ENCODE measurements around the gene HAPLN1.

The HAPLN1 gene

GRCh38 chr5:83636156-83636555 is 84.5 kb downstream of the HAPLN1 start:
- H3K4me3 ChIP-seq (ENCODE audit: low read length), result no peak overlapping the region
- H3K9ac ChIP-seq (ENCODE audit: low read length), result no peak overlapping the region
- H2AFZ ChIP-seq (ENCODE audit: low read length), result no peak overlapping the region
- H3K4me2 ChIP-seq (ENCODE audit: low read depth, low read length), result no peak overlapping the region
- TF ChIP-seq EZH2 (optimal IDR thresholded peaks at IDR 0.05; ENCODE audit: low read depth, low read length), result no peak
- TF ChIP-seq EZH2phosphoT487 (IDR thresholded peaks at IDR 0.05; ENCODE audit: low read length), result no peak
- TF ChIP-seq, protein P1, sequence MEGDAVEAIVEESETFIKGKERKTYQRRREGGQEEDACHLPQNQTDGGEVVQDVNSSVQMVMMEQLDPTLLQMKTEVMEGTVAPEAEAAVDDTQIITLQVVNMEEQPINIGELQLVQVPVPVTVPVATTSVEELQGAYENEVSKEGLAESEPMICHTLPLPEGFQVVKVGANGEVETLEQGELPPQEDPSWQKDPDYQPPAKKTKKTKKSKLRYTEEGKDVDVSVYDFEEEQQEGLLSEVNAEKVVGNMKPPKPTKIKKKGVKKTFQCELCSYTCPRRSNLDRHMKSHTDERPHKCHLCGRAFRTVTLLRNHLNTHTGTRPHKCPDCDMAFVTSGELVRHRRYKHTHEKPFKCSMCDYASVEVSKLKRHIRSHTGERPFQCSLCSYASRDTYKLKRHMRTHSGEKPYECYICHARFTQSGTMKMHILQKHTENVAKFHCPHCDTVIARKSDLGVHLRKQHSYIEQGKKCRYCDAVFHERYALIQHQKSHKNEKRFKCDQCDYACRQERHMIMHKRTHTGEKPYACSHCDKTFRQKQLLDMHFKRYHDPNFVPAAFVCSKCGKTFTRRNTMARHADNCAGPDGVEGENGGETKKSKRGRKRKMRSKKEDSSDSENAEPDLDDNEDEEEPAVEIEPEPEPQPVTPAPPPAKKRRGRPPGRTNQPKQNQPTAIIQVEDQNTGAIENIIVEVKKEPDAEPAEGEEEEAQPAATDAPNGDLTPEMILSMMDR (IDR thresholded peaks at IDR 0.05; ENCODE audit: low read length), result no peak
- DNase-seq, result no peak
- H3K27ac ChIP-seq (ENCODE audit: low read length), result no peak overlapping the region
- H3F3A ChIP-seq (ENCODE audit: insufficient read depth, low read length), result no peaks in the 10 kb centered on the region
- no peaks in the 10 kb centered on the region for H3K79me2 ChIP-seq (ENCODE audit: low read length)
- no peaks in the 10 kb centered on the region for H4K20me1 ChIP-seq (ENCODE audit: insufficient read depth, low read length)
- H3K27me3 ChIP-seq (replicated peaks; ENCODE audit: insufficient read depth, low read length), result no peaks in the 10 kb centered on the region
- H3K9me3 ChIP-seq (replicated peaks; ENCODE audit: insufficient read depth, low read length), result no peaks in the 10 kb centered on the region
- H3K4me1 ChIP-seq (ENCODE audit: low read length), result no peaks in the 10 kb centered on the region
- H3K9me2 ChIP-seq (replicated peaks; ENCODE audit: insufficient read depth, low read length), result peaks cover 4% of the 10 kb centered on the region; the same call in 1 of the 2 replicates
- H3K36me3 ChIP-seq (replicated peaks; ENCODE audit: insufficient read depth, low read length), result no peaks in the 10 kb centered on the region

DNA sequence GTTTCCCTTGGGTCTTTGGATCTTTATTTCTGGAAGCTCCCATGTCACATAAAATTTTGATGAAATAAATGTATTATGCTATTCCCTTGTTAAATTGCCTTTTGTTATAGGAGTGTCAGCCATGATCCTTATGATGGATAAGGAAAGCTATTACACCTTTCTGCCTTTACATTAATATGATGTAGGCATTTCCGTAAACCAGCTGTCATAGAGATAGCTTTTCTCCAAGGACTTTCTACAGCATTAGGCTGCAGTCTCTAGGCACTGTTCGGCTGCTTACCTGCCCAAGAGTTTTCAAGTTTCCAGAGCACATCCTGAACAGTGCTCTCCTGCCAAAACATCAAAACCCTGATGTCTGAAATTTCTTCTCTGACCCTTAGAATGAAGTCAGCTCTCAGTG is 87.4 kb downstream of the HAPLN1 start:
- Histone ChIP-seq H2AFZ (ENCODE audit: low read length) (no peak overlapping the region), H3K27ac (ENCODE audit: low read length) (no peak overlapping the region), H3K79me2 (ENCODE audit: low read length) (no peaks in the 10 kb centered on the region), H4K20me1 (ENCODE audit: insufficient read depth, low read length) (no peaks in the 10 kb centered on the region), H3K4me2 (ENCODE audit: low read depth, low read length) (no peak overlapping the region), H3K4me1 (ENCODE audit: low read length) (no peaks in the 10 kb centered on the region), H3K9me2 (replicated peaks; ENCODE audit: insufficient read depth, low read length) (peaks cover 4% of the 10 kb centered on the region; the same call in 1 of the 2 replicates), H3K9ac (ENCODE audit: low read length) (no peak overlapping the region), H3K4me3 (ENCODE audit: low read length) (no peak overlapping the region), H3F3A (ENCODE audit: insufficient read depth, low read length) (no peaks in the 10 kb centered on the region), H3K36me3 (replicated peaks; ENCODE audit: insufficient read depth, low read length) (no peaks in the 10 kb centered on the region), H3K9me3 (replicated peaks; ENCODE audit: insufficient read depth, low read length) (no peaks in the 10 kb centered on the region), H3K27me3 (replicated peaks; ENCODE audit: insufficient read depth, low read length) (no peaks in the 10 kb centered on the region)
- TF ChIP-seq EZH2phosphoT487 (IDR thresholded peaks at IDR 0.05; ENCODE audit: low read length) (no peak), EZH2 (optimal IDR thresholded peaks at IDR 0.05; ENCODE audit: low read depth, low read length) (no peak)
- TF ChIP-seq, protein P1 (IDR thresholded peaks at IDR 0.05; ENCODE audit: low read length), result no peak
- DNase-seq, result no peak

- Histone ChIP-seq H3K9me3 (replicated peaks; ENCODE audit: insufficient read depth, low read length) (no peaks in the 10 kb centered on the region), H3K9ac (ENCODE audit: low read length) (no peak overlapping the region), H3K79me2 (ENCODE audit: low read length) (no peaks in the 10 kb centered on the region), H4K20me1 (ENCODE audit: insufficient read depth, low read length) (no peaks in the 10 kb centered on the region), H3F3A (ENCODE audit: insufficient read depth, low read length) (no peaks in the 10 kb centered on the region), H3K9me2 (replicated peaks; ENCODE audit: insufficient read depth, low read length) (peaks cover 4% of the 10 kb centered on the region; the same call in 1 of the 2 replicates), H3K27ac (ENCODE audit: low read length) (no peak overlapping the region), H3K27me3 (replicated peaks; ENCODE audit: insufficient read depth, low read length) (no peaks in the 10 kb centered on the region), H3K4me3 (ENCODE audit: low read length) (no peak overlapping the region), H3K4me1 (ENCODE audit: low read length) (no peaks in the 10 kb centered on the region), H3K4me2 (ENCODE audit: low read depth, low read length) (no peak overlapping the region), H3K36me3 (replicated peaks; ENCODE audit: insufficient read depth, low read length) (no peaks in the 10 kb centered on the region), H2AFZ (ENCODE audit: low read length) (0 out of 2 replicates have a peak overlapping the region, but pooled peaks have one; percentile 35)
- DNase-seq, result no peak
- no peak for TF ChIP-seq EZH2phosphoT487 (IDR thresholded peaks at IDR 0.05; ENCODE audit: low read length)
Observed at GRCh38 chr5:83632874-83633273, 87.8 kb downstream of the HAPLN1 start.

- no peaks in the 10 kb centered on the region for H3K79me2 ChIP-seq (ENCODE audit: low read length)
- no peaks in the 10 kb centered on the region for H4K20me1 ChIP-seq (ENCODE audit: insufficient read depth, low read length)
- DNase-seq, result no peak
- H3K36me3 ChIP-seq (replicated peaks; ENCODE audit: insufficient read depth, low read length), result no peaks in the 10 kb centered on the region
- H3K4me3 ChIP-seq (ENCODE audit: low read length), result no peak overlapping the region
- H3K9ac ChIP-seq (ENCODE audit: low read length), result no peak overlapping the region
- H3F3A ChIP-seq (ENCODE audit: insufficient read depth, low read length), result no peaks in the 10 kb centered on the region
- no peaks in the 10 kb centered on the region for H3K9me3 ChIP-seq (replicated peaks; ENCODE audit: insufficient read depth, low read length)
- no peak overlapping the region for H2AFZ ChIP-seq (ENCODE audit: low read length)
- H3K27ac ChIP-seq (ENCODE audit: low read length), result no peak overlapping the region
- H3K9me2 ChIP-seq (replicated peaks; ENCODE audit: insufficient read depth, low read length), result no peaks in the 10 kb centered on the region
- H3K4me2 ChIP-seq (ENCODE audit: low read depth, low read length), result no peak overlapping the region
- no peaks in the 10 kb centered on the region for H3K27me3 ChIP-seq (replicated peaks; ENCODE audit: insufficient read depth, low read length)
- TF ChIP-seq EZH2 (optimal IDR thresholded peaks at IDR 0.05; ENCODE audit: low read depth, low read length), result no peak
- TF ChIP-seq, protein P1 (IDR thresholded peaks at IDR 0.05; ENCODE audit: low read length), result no peak
- no peak for TF ChIP-seq EZH2phosphoT487 (IDR thresholded peaks at IDR 0.05; ENCODE audit: low read length)
- H3K4me1 ChIP-seq (ENCODE audit: low read length), result no peaks in the 10 kb centered on the region
Observed at GRCh38 chr5:83628360-83628759, 92.3 kb downstream of the HAPLN1 start.
